Measurements from ENCODE around the gene BCOR. TPM values are rescaled to one million over a fixed set of nuclear protein-coding genes. Genes with fewer than 3 reads are reported as not detected.

BCOR gene
- total and polyA plus RNA-seq, 11 donors: 6.7 to 40.1 (median 17.9) TPM

- Histone ChIP-seq H3K36me3 (peaks cover 0 to 91% (median 70%) of the 10 kb centered on the region in 9 donors), H3K27me3 (no peaks in the 10 kb centered on the region), H3K9me3 (peaks cover 0 to 36% (median 16%) of the 10 kb centered on the region in 12 donors), H3K27ac (no peak overlapping the region), H3K4me3 (no peak overlapping the region), H3K4me1 (no peaks in the 10 kb centered on the region)
- intact Hi-C loops (cut with DNase I): no loop called here
- no peak for ATAC-seq
- no peak for DNase-seq
- 69 to 100% (median 85%) methylated on average over 1 of the region's 1 CpG for WGBS, 4 donors
- TF ChIP-seq CTCF (IDR thresholded peaks at IDR 0.05) (no peak), POLR2A (IDR thresholded peaks at IDR 0.05) (no peak)
Measured at GRCh38 chrX:40054793-40055192, 43.0 kb downstream of the BCOR start.

GRCh38 chrX:40050532-40050931, 47.2 kb downstream of the BCOR start:
- TF ChIP-seq CTCF (IDR thresholded peaks at IDR 0.05): no peak
- TF ChIP-seq POLR2A (IDR thresholded peaks at IDR 0.05): no peak
- WGBS, 4 donors: 86 to 100% (median 95%) methylated on average over 1 of the region's 1 CpG
- ATAC-seq: no peak
- Histone ChIP-seq H3K36me3 (peaks cover 0 to 72% (median 66%) of the 10 kb centered on the region in 9 donors), H3K9me3 (peaks cover 0 to 60% (median 20%) of the 10 kb centered on the region in 12 donors), H3K27me3 (no peaks in the 10 kb centered on the region), H3K4me1 (no peaks in the 10 kb centered on the region), H3K4me3 (no peak overlapping the region), H3K27ac (no peak overlapping the region)
- no peak for DNase-seq
- intact Hi-C loops (cut with DNase I): loop anchor here in 1 of 10 donors (1.0 kb wide), 1 partner anchor 35 kb away; no protein-coding TSS in a partner anchor

- DNase-seq (no peak), ATAC-seq (no peak)
- Histone ChIP-seq H3K36me3 (peaks cover 0 to 58% (median 53%) of the 10 kb centered on the region in 9 donors), H3K27ac (no peak overlapping the region), H3K4me1 (no peaks in the 10 kb centered on the region), H3K9me3 (peaks cover 0 to 60% (median 20%) of the 10 kb centered on the region in 12 donors), H3K27me3 (no peaks in the 10 kb centered on the region), H3K4me3 (no peak overlapping the region)
- WGBS, 4 donors: 90 to 100% (median 95%) methylated on average over 6 to 7 of the region's 7 CpGs
- TF ChIP-seq CTCF (IDR thresholded peaks at IDR 0.05) (no peak), POLR2A (IDR thresholded peaks at IDR 0.05) (no peak)
- intact Hi-C loops (cut with DNase I): no loop called here
Measured at GRCh38 chrX:40049084-40049641, 48.6 kb downstream of the BCOR start.

GRCh38 chrX:40047485-40047884, 50.3 kb downstream of the BCOR start:
- H3K4me1 ChIP-seq: no peaks in the 10 kb centered on the region
- H3K27me3 ChIP-seq: no peaks in the 10 kb centered on the region
- no peak for TF ChIP-seq POLR2A (IDR thresholded peaks at IDR 0.05)
- no peak for TF ChIP-seq CTCF (IDR thresholded peaks at IDR 0.05)
- peaks cover 0 to 41% (median 38%) of the 10 kb centered on the region in 9 donors for H3K36me3 ChIP-seq
- H3K9me3 ChIP-seq: peaks cover 0 to 50% (median 20%) of the 10 kb centered on the region in 12 donors
- intact Hi-C loops (cut with DNase I): no loop called here
- no peak overlapping the region for H3K4me3 ChIP-seq
- DNase-seq (no peak), ATAC-seq (no peak)
- no peak overlapping the region for H3K27ac ChIP-seq

All from heart left ventricle (tissue), 16 donors.